Globus pallidus (tissue), 1 donor: ENCODE measurements around the gene SVOPL.

ENCODE experiments used
- DNase-seq: peaks from one replicate; pipeline ENCODE4 v3.0.0-alpha.2; 2015; ENCODE audit warnings: low spot score

Gene SVOPL

DNA sequence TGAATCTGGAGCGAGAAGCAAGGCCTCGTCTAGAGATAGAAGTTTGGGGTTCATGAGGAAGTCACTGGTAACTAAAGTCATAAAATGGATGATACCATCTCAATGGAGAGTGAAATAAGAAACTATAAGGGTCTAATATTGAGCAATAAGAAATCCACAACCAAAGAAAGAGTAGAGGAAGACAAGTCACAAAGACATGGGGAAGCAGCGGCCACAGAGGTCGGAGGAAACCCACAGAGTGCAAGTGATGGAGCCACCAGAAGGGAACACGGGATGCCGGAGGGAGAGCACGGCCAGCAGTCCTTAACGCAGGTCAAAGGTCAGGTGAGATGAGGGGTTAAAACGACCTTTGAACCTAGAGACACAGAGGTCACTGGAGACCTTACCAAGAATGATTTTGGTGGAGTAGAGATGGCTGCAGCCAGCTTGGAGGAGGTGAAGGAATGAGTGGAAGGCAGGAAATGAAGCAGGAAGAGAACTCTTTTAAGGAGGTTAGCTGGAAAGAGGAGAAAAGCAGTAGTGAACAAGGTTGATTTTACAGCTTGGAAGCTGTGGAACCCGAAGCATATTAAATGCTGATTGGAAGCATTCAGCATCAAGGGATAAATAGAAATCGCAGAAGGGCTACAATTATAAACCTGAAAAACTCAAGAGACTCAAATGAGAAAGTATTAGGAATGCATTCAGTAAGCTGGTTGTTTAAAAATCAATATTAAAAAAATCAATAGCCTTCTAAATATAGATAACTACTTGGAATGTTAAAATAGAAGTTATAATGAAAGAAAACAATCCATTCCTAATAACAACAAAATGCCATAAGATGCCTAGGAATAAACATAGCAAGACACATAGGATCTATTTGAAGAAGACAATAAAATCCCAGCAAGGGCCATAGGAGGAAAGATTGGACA lies 93.7 kb downstream of the SVOPL start:
- no peak for DNase-seq

- no peak for DNase-seq
Observed at GRCh38 chr7:138606236-138606635, 94.9 kb downstream of the SVOPL start.

GRCh38 chr7:138603549-138604318 lies 97.4 kb downstream of the SVOPL start:
- no peak for DNase-seq

GRCh38 chr7:138602451-138602850 lies 98.7 kb downstream of the SVOPL start:
- no peak for DNase-seq

GRCh38 chr7:138595454-138595853 lies 105.7 kb downstream of the SVOPL start:
- no peak for DNase-seq

DNA sequence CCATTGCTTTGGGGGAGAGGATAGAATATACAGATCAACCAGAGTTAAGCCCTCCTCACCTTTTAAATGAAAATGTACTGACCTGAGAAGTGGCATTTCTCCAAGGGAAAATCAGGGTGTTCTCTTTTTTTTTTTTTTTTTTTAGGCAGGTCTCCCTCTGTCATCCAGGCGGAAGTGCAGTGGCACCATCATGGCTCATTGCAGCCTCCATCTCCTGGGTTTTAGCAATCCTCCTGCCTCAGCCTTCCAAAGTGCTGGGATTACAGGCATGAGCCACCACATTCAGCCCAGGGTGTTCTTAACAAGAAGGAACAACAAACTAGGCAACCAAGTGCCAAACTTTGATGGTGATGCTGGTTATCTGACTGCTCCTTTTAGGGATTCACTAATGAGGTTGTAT lies 111.0 kb downstream of the SVOPL start:
- DNase-seq: no peak

DNA sequence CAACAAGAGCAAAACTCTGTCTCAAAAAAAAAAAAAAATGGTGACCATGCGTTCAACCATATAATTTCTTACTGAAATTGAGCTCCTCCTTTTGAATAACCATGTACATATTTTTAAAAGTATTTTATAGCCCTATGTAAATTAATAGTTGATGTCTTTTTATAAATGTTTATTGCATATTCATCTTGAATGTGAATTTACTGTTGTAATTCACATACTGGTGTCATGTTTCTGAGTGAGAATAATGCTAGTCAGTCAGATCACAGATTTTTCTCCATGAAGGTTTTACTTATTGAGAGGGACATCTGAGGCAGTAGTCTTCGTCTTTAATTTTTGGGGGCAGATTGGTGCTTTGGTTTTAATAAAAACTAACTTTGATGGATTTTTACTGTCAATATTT lies 112.2 kb downstream of the SVOPL start:
- DNase-seq: no peak

- no peak for DNase-seq
Observed at GRCh38 chr7:138587485-138587884, 113.7 kb downstream of the SVOPL start.

DNA sequence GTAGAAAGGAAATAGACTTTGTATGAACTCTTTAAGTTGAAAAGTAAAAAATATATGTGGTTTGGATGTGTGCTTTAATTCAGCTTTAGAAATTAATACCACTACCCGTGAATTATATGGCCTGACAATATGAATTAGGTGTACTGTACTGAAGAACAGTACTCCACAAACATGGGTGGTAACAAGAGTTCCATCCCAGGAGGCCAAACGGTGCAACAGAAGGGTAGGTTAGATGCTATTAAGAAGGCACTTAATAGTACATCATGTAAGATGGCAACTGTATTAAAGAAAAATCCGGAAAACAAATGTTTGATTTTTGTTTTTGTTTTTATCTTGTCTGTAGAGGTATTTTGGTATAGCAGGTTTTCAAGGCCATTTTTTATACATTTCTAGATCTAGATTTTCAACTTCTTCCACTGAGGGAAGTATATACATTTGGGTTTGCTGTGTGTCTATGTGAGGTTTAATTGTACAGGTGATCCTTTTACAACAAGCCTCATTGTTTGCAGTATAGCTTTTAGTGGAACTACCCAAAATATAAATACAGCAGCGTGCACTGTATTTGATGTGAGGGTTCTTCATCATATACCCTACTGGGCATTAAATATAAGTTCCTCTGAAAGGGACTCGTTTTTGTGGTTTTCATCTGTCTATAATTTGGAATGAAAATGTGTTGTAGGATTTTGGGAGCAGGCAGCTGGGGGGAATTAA lies 115.7 kb downstream of the SVOPL start:
- DNase-seq: no peak

DNA sequence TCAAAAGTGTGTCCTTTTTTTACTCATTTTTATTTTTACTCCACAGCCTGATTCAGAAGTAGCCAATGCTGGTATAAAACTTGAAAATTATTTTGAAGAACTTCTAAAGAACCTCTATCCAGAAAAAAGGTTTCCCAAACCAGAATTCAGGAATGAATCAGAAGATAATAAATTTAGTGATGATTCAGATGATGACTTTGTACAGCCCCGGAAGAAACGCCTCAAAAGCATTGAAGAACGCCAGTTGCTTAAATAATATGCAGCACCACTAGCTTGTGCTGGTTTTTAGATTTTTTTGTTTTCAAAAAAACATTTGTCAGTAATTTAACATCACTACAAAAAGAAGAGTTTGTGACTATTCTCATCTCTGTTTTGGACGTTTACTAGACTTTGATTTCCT lies 116.5 kb downstream of the SVOPL start:
- no peak for DNase-seq

- no peak for DNase-seq
Observed at GRCh38 chr7:138584283-138584682, 116.9 kb downstream of the SVOPL start.

- no peak for DNase-seq
Observed at GRCh38 chr7:138581065-138581464, 120.1 kb downstream of the SVOPL start.

- no peak for DNase-seq
Observed at GRCh38 chr7:138579671-138580070, 121.5 kb downstream of the SVOPL start.

DNA sequence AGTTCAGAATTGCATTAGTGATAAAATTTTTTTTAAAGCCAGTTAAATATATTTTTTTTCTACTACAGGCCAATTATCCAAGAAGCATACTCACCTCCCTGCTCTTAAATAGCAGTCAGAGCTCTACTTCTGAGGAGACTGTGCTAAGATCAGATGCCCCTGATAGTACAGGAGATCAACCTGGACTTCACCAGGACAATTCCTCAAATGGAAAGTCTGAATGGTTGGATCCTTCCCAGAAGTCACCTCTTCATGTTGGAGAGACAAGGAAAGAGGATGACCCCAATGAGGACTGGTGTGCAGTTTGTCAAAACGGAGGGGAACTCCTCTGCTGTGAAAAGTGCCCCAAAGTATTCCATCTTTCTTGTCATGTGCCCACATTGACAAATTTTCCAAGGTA lies 122.0 kb downstream of the SVOPL start:
- no peak for DNase-seq

DNA sequence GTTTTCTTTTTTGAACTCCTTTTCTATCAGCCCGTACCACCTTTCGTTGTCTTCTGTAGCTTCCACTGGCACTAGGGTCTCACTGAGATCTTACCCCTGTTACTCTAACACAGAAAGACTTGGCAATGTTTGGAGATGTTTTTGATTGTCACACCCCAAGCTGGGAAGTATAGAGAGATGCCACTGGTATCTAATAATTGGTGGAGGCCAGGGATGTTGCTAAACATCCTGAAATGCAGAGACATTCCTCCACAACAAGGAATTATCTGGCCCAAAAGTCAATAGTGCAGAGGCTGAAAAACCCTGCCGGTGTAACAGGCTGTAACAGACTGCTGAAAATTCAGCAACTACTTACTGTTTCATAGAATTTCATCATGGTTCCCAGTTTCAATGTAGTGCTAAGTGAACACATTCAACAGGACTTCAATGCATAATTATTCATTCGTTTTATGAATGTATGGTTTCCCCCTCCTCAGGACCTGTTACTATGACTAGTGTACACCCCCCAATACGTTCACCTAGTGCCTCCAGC lies 125.2 kb downstream of the SVOPL start:
- DNase-seq: no peak

- DNase-seq: no peak
Observed at GRCh38 chr7:138573741-138574140, 127.4 kb downstream of the SVOPL start.

DNA sequence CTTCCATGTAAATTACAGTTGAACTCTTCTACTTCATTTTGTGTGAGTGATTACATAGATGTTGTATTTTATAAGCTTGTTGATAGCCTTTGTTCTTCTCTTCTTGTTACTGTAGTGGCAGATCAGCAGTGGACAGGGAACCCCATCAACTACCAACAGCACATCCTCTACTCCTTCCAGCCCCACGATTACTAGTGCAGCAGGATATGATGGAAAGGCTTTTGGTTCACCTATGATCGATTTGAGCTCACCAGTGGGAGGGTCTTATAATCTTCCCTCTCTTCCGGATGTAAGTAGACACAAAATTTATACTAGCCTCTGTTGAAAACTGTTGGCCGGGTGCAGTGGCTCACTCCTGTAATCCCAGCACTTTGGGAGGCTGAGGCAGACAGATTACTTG lies 130.4 kb downstream of the SVOPL start:
- DNase-seq: no peak

DNA sequence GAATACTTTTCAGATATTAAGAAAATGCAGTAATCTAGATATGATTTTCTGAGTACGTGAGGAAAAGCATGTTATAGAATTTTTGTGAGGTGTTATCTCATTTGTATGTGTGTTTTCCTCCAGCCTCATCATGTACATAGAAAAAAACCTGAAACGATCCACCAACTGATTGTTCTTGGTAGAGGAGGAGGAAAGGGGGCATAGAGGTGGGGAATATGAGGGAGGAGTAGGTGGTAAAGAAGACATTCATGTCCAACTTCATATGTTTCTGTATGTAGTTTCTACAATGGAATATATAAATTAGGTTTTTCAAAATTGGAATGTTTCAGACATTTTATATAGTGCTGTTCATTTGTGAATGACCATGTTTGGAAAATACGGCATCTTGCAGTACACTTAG lies 131.7 kb downstream of the SVOPL start:
- DNase-seq: no peak

- DNase-seq: no peak
Observed at GRCh38 chr7:138568655-138569054, 132.5 kb downstream of the SVOPL start.

- DNase-seq: no peak
Observed at GRCh38 chr7:138565451-138566114, 135.6 kb downstream of the SVOPL start.

- no peak for DNase-seq
Observed at GRCh38 chr7:138565071-138565450, 136.1 kb downstream of the SVOPL start.

DNA sequence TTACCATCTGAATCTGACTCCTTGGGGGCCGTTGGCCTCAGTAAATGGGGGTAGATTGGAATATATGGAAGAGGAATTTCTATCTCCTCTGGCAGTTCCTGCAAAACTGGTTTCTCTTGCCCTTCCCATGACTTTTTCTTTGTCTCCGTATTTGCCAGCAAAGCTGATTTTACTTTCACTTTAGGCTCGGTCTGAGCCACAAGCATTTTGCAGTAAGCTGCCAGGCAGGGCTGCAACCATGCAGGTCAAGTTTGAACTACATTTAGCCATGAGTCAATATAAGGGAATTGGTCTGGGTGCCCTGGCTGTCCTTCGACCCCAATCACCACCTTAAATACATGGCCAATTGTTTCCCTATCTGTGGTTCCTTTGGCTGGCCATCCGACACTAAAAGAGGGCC lies 136.8 kb downstream of the SVOPL start:
- no peak for DNase-seq
